Measurements from ENCODE around the gene ALOXE3.

DNA sequence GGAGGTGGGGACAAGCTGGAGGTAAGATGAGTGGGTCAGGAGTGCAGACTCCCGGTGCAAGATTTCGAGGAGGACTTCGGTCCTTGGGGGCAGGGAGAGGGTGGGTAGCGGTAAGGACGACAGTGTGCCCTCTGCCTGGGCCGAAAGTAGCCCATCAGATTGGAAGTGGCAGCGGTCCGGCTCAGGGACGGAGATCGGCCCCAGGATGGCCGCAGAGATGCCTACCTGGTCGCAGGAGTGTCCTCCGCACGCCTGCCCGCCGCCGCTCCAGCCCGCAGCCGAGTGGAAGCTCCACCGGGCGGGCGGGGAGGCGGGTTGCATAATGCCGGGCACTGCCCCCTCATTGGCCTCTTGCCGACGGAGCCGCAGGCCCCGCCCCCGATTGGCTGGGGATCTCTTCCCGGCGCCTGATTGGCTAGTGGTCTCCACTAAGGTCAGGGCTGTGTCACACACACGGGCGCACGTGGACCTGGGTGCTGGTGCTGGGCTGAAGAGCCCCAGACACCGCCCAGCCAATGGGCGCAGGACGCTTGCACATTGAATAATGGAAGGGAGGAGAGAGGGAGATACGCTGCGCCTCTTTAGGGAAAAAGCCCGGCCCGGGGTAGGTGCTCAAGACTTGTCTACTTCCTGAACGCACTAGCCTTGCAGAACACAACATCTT is 33.9 kb upstream of the ALOXE3 start, which contains the start of gene PER1:
- TF ChIP-seq, protein P1, sequence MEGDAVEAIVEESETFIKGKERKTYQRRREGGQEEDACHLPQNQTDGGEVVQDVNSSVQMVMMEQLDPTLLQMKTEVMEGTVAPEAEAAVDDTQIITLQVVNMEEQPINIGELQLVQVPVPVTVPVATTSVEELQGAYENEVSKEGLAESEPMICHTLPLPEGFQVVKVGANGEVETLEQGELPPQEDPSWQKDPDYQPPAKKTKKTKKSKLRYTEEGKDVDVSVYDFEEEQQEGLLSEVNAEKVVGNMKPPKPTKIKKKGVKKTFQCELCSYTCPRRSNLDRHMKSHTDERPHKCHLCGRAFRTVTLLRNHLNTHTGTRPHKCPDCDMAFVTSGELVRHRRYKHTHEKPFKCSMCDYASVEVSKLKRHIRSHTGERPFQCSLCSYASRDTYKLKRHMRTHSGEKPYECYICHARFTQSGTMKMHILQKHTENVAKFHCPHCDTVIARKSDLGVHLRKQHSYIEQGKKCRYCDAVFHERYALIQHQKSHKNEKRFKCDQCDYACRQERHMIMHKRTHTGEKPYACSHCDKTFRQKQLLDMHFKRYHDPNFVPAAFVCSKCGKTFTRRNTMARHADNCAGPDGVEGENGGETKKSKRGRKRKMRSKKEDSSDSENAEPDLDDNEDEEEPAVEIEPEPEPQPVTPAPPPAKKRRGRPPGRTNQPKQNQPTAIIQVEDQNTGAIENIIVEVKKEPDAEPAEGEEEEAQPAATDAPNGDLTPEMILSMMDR (conservative IDR thresholded peaks at IDR 0.05; ENCODE audit: low read depth in 2 of 2): no peak
- TF ChIP-seq EZH2phosphoT487 (IDR thresholded peaks at IDR 0.05; ENCODE audit: unreplicated experiment): no peak
- TF ChIP-seq REST (IDR thresholded peaks at IDR 0.05; ENCODE audit: unreplicated experiment): no peak
- TF ChIP-seq POLR2AphosphoS5 (IDR thresholded peaks at IDR 0.05; ENCODE audit: low read depth): peak; percentile 90
- no peak for TF ChIP-seq ETS1 (IDR thresholded peaks at IDR 0.05)
- TF ChIP-seq EZH2 (IDR thresholded peaks at IDR 0.05; ENCODE audit: low read depth, unreplicated experiment): no peak
- TF ChIP-seq ZNF462 (CRISPR knock-in tag; IDR thresholded peaks at IDR 0.05): no peak
- no peak for TF ChIP-seq NANOG (IDR thresholded peaks at IDR 0.05; ENCODE audit: borderline replicate concordance)
- TF ChIP-seq JUNB (IDR thresholded peaks at IDR 0.05; ENCODE audit: unreplicated experiment): no peak
- no peak for TF ChIP-seq CREB1 (CRISPR knock-in tag; IDR thresholded peaks at IDR 0.05; ENCODE audit: low read depth)
- no peak for TF ChIP-seq ZNF331 (CRISPR knock-in tag; IDR thresholded peaks at IDR 0.05; ENCODE audit: low read depth)
- no peak for TF ChIP-seq STAT1 (IDR thresholded peaks at IDR 0.05; ENCODE audit: unreplicated experiment)

Measured in GM23338 (cell line).